Neutrophil (primary cell): Measurements from ENCODE around the gene ATP9A.

Experiments used
- H3K27ac ChIP-seq: fragments of 200-600 bp; sonication (generic); 2 replicates; pipeline ENCODE4 v1.5.1; 2016; ENCODE audit warnings: mild to moderate bottlenecking, moderate library complexity
- H3K27me3 ChIP-seq: fragments of 200-600 bp; sonication (generic); 2 replicates; pipeline ENCODE4 v1.6.0; 2016; ENCODE audit warnings: mild to moderate bottlenecking
- H3K36me3 ChIP-seq: fragments of 200-600 bp; sonication (generic); 2 replicates; pipeline ENCODE4 v1.5.1; 2017
- H3K4me1 ChIP-seq, 2 experiments: fragments of 200-600 bp in 1 of 2; sonication (generic) in 1 of 2; 1 replicate in 1 of 2; 2 replicates in 1 of 2; pipeline versions ENCODE4 v1.5.1 to v1.6.1; 2013 to 2016; ENCODE audit warnings: low read depth in 1 of 2, low read length in 1 of 2, mild to moderate bottlenecking in 1 of 2, moderate library complexity in 1 of 2; ENCODE audit not compliant: control insufficient read depth in 1 of 2, insufficient read depth in 1 of 2
- H3K4me3 ChIP-seq, 2 experiments: fragments of 200-600 bp in 1 of 2; sonication (generic) in 1 of 2; 1 replicate in 1 of 2; 2 replicates in 1 of 2; pipeline ENCODE4 v1.5.1; 2013 to 2016; ENCODE audit warnings: low read depth in 1 of 2, low read length in 1 of 2, mild to moderate bottlenecking in 1 of 2, moderate library complexity in 1 of 2
- H3K9me3 ChIP-seq: fragments of 200-600 bp; sonication (generic); 2 replicates; pipeline ENCODE4 v1.5.1; 2016
- TF ChIP-seq, protein P1 (sequence below): fragments of 200-600 bp; sonication (generic); IDR thresholded peaks from 2 replicates; pipeline ENCODE4 v1.5.1; 2016; ENCODE audit warnings: antibody characterized with exemption

The ATP9A gene

DNA sequence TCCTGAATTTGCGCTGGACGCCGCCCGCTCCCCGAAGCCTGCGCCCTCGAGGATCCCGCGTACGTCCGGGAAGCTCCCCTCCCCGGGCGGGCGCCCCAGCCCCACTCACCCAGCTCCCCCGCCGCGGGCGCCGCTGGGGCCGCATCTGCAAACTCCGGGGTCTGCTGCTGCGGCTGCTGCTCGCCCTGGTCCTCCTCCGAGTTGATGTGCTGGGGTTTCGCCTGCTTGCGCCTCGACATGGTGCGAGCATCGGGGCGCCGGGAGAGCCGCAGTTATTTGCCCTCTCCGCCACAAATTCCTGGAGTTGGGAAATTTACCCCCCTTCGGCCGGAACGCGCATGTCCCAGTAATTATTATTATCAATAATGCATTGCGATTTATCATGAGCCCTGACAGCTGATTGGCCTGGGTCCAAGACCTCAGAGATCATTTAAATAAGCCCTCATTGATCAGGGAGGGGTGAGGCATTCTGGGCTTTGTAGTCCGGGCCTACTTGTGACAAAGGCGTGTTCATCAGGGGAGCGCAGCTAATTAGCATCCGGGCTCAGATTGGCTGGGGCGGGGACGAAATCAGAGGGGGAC is 34.1 kb upstream of the ATP9A start, which contains the start of gene SALL4:
Gene SALL4, minus strand, starts transcription at position 352 of the 582 bp plus-strand sequence. Its CDS starts 113 bp downstream, at position 239.
- no peaks in the 10 kb centered on the region for H3K9me3 ChIP-seq
- peaks cover 21 to 24% of the 10 kb centered on the region in 2 experiments for H3K4me1 ChIP-seq
- H3K27me3 ChIP-seq, result peaks cover 82% of the 10 kb centered on the region
- H3K36me3 ChIP-seq, result no peaks in the 10 kb centered on the region
- H3K4me3 ChIP-seq, result peak within 1 kb of the TSS; percentile 27 to 33
- no peak within 1 kb of the TSS for H3K27ac ChIP-seq
- TF ChIP-seq, protein P1, sequence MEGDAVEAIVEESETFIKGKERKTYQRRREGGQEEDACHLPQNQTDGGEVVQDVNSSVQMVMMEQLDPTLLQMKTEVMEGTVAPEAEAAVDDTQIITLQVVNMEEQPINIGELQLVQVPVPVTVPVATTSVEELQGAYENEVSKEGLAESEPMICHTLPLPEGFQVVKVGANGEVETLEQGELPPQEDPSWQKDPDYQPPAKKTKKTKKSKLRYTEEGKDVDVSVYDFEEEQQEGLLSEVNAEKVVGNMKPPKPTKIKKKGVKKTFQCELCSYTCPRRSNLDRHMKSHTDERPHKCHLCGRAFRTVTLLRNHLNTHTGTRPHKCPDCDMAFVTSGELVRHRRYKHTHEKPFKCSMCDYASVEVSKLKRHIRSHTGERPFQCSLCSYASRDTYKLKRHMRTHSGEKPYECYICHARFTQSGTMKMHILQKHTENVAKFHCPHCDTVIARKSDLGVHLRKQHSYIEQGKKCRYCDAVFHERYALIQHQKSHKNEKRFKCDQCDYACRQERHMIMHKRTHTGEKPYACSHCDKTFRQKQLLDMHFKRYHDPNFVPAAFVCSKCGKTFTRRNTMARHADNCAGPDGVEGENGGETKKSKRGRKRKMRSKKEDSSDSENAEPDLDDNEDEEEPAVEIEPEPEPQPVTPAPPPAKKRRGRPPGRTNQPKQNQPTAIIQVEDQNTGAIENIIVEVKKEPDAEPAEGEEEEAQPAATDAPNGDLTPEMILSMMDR, result no peak

- H3K4me3 ChIP-seq, result no peak overlapping the region
- H3K36me3 ChIP-seq, result no peaks in the 10 kb centered on the region
- TF ChIP-seq, protein P1, result no peak
- peaks cover 83% of the 10 kb centered on the region for H3K27me3 ChIP-seq
- no peak overlapping the region for H3K27ac ChIP-seq
- peaks cover 21 to 24% of the 10 kb centered on the region in 2 experiments for H3K4me1 ChIP-seq
- H3K9me3 ChIP-seq, result no peaks in the 10 kb centered on the region
Observed at GRCh38 chr20:51801823-51802123, 33.6 kb upstream of the ATP9A start.

GRCh38 chr20:51801122-51801822 is 33.1 kb upstream of the ATP9A start:
- H3K27ac ChIP-seq, result no peak overlapping the region
- no peaks in the 10 kb centered on the region for H3K9me3 ChIP-seq
- H3K36me3 ChIP-seq, result no peaks in the 10 kb centered on the region
- H3K4me3 ChIP-seq, result peak overlapping the region; percentile 27 to 33
- H3K4me1 ChIP-seq, result peaks cover 21 to 24% of the 10 kb centered on the region in 2 experiments
- peaks cover 83% of the 10 kb centered on the region for H3K27me3 ChIP-seq
- TF ChIP-seq, protein P1, result no peak

GRCh38 chr20:51800872-51801121 is 32.6 kb upstream of the ATP9A start:
- TF ChIP-seq, protein P1, result no peak
- no peaks in the 10 kb centered on the region for H3K9me3 ChIP-seq

GRCh38 chr20:51800060-51800871 is 32.1 kb upstream of the ATP9A start:
- H3K27me3 ChIP-seq, result peaks cover 78% of the 10 kb centered on the region
- peak overlapping the region; percentile 21 to 33 for H3K4me3 ChIP-seq
- no peaks in the 10 kb centered on the region for H3K9me3 ChIP-seq
- H3K27ac ChIP-seq, result no peak overlapping the region
- peaks cover 21 to 24% of the 10 kb centered on the region in 2 experiments for H3K4me1 ChIP-seq
- no peaks in the 10 kb centered on the region for H3K36me3 ChIP-seq
- TF ChIP-seq, protein P1, result peak; percentile 26

More at GRCh38 chr20:51800872-51801121, 32.6 kb upstream of the ATP9A start:
- Histone ChIP-seq H3K27me3 (peaks cover 82% of the 10 kb centered on the region), H3K27ac (no peak overlapping the region), H3K4me1 (peaks cover 21 to 24% of the 10 kb centered on the region in 2 experiments), H3K36me3 (no peaks in the 10 kb centered on the region), H3K4me3 (peak overlapping the region; percentile 27 to 33)
